Endothelial cell of umbilical vein (primary cell): ENCODE measurements around the gene SPOCD1. TPM values are rescaled to one million over a fixed set of nuclear protein-coding genes. Genes with fewer than 3 reads are reported as not detected.

Experiments used
- BruUV-seq: library from RNA; stranded (reverse); fragments of 400-500 nt; replicated peaks from 2 replicates; lab custom pipeline; 2021; lab: Mats Ljungman, UMichigan
- CTCF ChIA-PET: fragments of 300-600, 350-600 bp; sonication (Branson Sonifier 250); formaldehyde crosslinking; loops from one replicate; lab custom pipeline; 2021; ENCODE audit warnings: antibody characterized with exemption, inconsistent platforms; lab: Charles Lee
- POLR2A ChIA-PET: fragments of 300-600, 350-600 bp; sonication (Branson Sonifier 250); formaldehyde crosslinking; loops from one replicate; lab custom pipeline; 2021; ENCODE audit warnings: antibody characterized with exemption, inconsistent platforms; lab: Charles Lee
- DNase-seq: peaks from one replicate; pipeline ENCODE4 v3.0.0-alpha.2; 2011; ENCODE audit warnings: low read depth, low spot score
- FAIRE-seq: peaks from 2 replicates; lab custom pipeline; 2011; peaks lifted over from hg19 to GRCh38; lab: Jason Lieb, UNC
- H2AFZ ChIP-seq: 2 replicates; pipeline ENCODE4 v1.6.0; 2012; ENCODE audit warnings: low read depth, low read length, control low read depth, inconsistent platforms
- H3K27ac ChIP-seq: 2 replicates; pipeline ENCODE4 v1.5.1; 2011; ENCODE audit warnings: low read depth, mild to moderate bottlenecking, control low read depth, low read length, moderate library complexity; ENCODE audit not compliant: insufficient read depth
- H3K27me3 ChIP-seq, 2 experiments: 2 replicates each; pipeline versions ENCODE4 v1.6.0 to v1.6.1; 2011; ENCODE audit warnings: low read length in 2 of 2, mixed read lengths in 1 of 2; ENCODE audit not compliant: control insufficient read depth in 2 of 2, insufficient read depth in 2 of 2
- H3K36me3 ChIP-seq, 2 experiments: 2 replicates in 1 of 2; 3 replicates in 1 of 2; pipeline ENCODE4 v1.5.1; 2011; ENCODE audit warnings: low read length in 2 of 2, mild to moderate bottlenecking in 1 of 2, moderate library complexity in 1 of 2; ENCODE audit not compliant: control insufficient read depth in 2 of 2, insufficient read depth in 2 of 2; ENCODE audit errors: extremely low read depth in 1 of 2
- H3K4me1 ChIP-seq: 3 replicates; pipeline ENCODE4 v1.5.1; 2011; ENCODE audit warnings: mild to moderate bottlenecking, low read length; ENCODE audit not compliant: control insufficient read depth, insufficient read depth; ENCODE audit errors: extremely low read depth
- H3K4me2 ChIP-seq: 2 replicates; pipeline ENCODE4 v1.6.1; 2011; ENCODE audit warnings: low read length, control low read depth, mixed read lengths; ENCODE audit not compliant: insufficient read depth
- H3K4me3 ChIP-seq, 3 experiments: fragments of 200-600 bp in 1 of 3; sonication (generic), shearing (Covaris generic) in 1 of 3; replicated peaks in 1 of 3; 2 replicates each; pipeline ENCODE4 v1.5.1; 2011 to 2016; ENCODE audit warnings: control low read depth in 3 of 3, low read length in 3 of 3, mild to moderate bottlenecking in 2 of 3, inconsistent platforms in 1 of 3, low read depth in 1 of 3, moderate library complexity in 1 of 3; ENCODE audit not compliant: insufficient read depth in 1 of 3
- H3K79me2 ChIP-seq: 2 replicates; pipeline ENCODE4 v1.6.0; 2012; ENCODE audit warnings: low read length, inconsistent platforms; ENCODE audit not compliant: control insufficient read depth, insufficient read depth
- H3K9ac ChIP-seq: replicated peaks from 2 replicates; pipeline ENCODE3; 2011; ENCODE audit warnings: low read length, control low read depth; ENCODE audit not compliant: insufficient read depth; ENCODE audit errors: extremely low read depth
- H3K9me1 ChIP-seq: replicated peaks from 3 replicates; pipeline ENCODE4 v1.6.0; 2011; ENCODE audit warnings: mild to moderate bottlenecking, low read length; ENCODE audit not compliant: control insufficient read depth, insufficient read depth; ENCODE audit errors: extremely low read depth
- H3K9me3 ChIP-seq: replicated peaks from 2 replicates; pipeline ENCODE4 v1.5.1; 2012; ENCODE audit warnings: low read length, inconsistent platforms; ENCODE audit not compliant: control insufficient read depth, insufficient read depth
- H4K20me1 ChIP-seq: replicated peaks from 2 replicates; pipeline ENCODE3; 2011; ENCODE audit warnings: mild to moderate bottlenecking, low read length; ENCODE audit not compliant: control insufficient read depth, insufficient read depth; ENCODE audit errors: extremely low read depth
- EZH2 ChIP-seq: IDR thresholded peaks from 2 replicates; pipeline ENCODE4 v1.6.1; 2012; ENCODE audit warnings: borderline replicate concordance, low read depth, mild to moderate bottlenecking, moderate library complexity, low read length, inconsistent platforms; ENCODE audit not compliant: severe bottlenecking
- FOS ChIP-seq: IDR thresholded peaks from 2 replicates; pipeline ENCODE4 v1.6.1; 2011; ENCODE audit warnings: mild to moderate bottlenecking, low read length, moderate library complexity, borderline replicate concordance; ENCODE audit not compliant: insufficient read depth
- POLR2A ChIP-seq: IDR thresholded peaks from 2 replicates; pipeline ENCODE4 v1.6.1; 2012; ENCODE audit warnings: low read depth, mild to moderate bottlenecking, control low read depth, low read length
- POLR2AphosphoS5 ChIP-seq: IDR thresholded peaks from 2 replicates; pipeline ENCODE4 v1.6.1; 2012; ENCODE audit warnings: low read depth, mild to moderate bottlenecking, control low read depth, low read length, moderate library complexity; ENCODE audit not compliant: insufficient read depth
- dilution Hi-C: fragments of 300-500 bp; cut with MboI; formaldehyde crosslinking; loops from one replicate; pipeline ENCODE4 v1.15.0; 2019; ENCODE audit warnings: low sequenced_read_pairs; ENCODE audit not compliant: extremely low pct_ligation_motif_present
- intact Hi-C: fragments of 100-400 bp; cut with micrococcal nuclease; formaldehyde crosslinking; loops from one replicate; pipeline ENCODE4 v1.10.0; 2022
- polyA plus RNA-seq, 4 experiments: library from polyadenylated mRNA; depleted of rRNA in 3 of 4; stranded (reverse) in 3 of 4; unstranded in 1 of 4; fragments of >200 nt; gene quantifications; 2 replicates each; pipeline versions ENCODE4 v1.2.1 to v1.2.3, GENCODE V29; 2011 to 2012; ENCODE audit warnings: missing spikeins in 1 of 4
- total RNA-seq: library from RNA; stranded (reverse); gene quantifications from 2 replicates; pipeline ENCODE4 v1.2.3, GENCODE V29; 2021

The SPOCD1 gene
- total and polyA plus RNA-seq, 2 donors (not counting 3 experiments of a cell fraction or from before 2014, with no cell fraction given) = 0.27 to 33.0 TPM

GRCh38 chr1:31760471-31761470, 55.1 kb downstream of the SPOCD1 start:
- intact Hi-C loops = loop anchor here (2.0 kb wide), 1 partner anchor 46 kb away; no protein-coding TSS in a partner anchor
- TF ChIP-seq POLR2AphosphoS5 (no peak), EZH2 (peak; percentile 51), POLR2A (no peak), FOS (peak; percentile 15)
- H3K9me1 ChIP-seq = no peaks in the 10 kb centered on the region
- H3K4me2 ChIP-seq = peak overlapping the region; percentile 63
- no TSS peak for BruUV-seq
- dilution Hi-C loops = no loop called here
- no peaks in the 10 kb centered on the region for H3K36me3 ChIP-seq
- peak overlapping the region; percentile 23 for H2AFZ ChIP-seq
- peaks cover 26% of the 10 kb centered on the region for H3K4me1 ChIP-seq
- peak overlapping the region in 1 of 3 experiments; percentile 21 for H3K4me3 ChIP-seq
- no peaks in the 10 kb centered on the region for H3K27me3 ChIP-seq
- ChIA-PET POLR2A (no interaction called here), CTCF (interaction anchor here (0.9 to 8.5 kb wide), 6 partner anchors 14 to 203 kb away, joined by 3 to 102 read pairs (median 4); no protein-coding TSS in a partner anchor)
- no peak overlapping the region for H3K27ac ChIP-seq
- FAIRE-seq = peak; percentile 53
- H3K9me3 ChIP-seq = no peaks in the 10 kb centered on the region
- no peak for DNase-seq
- H3K79me2 ChIP-seq = no peaks in the 10 kb centered on the region
- no peak overlapping the region for H3K9ac ChIP-seq
- H4K20me1 ChIP-seq = no peaks in the 10 kb centered on the region
